GM12801 (cell line): ENCODE data around the gene PHACTR1.

Experiments used
- CTCF ChIP-seq: IDR thresholded peaks from one replicate; pipeline ENCODE4 v1.5.1; 2011; ENCODE audit warnings: control low read depth; ENCODE audit not compliant: insufficient read length; ENCODE audit errors: extremely low read depth

The PHACTR1 gene

GRCh38 chr6:12716298-12716916 is at the start of gene PHACTR1:
Gene PHACTR1 (plus strand): TSS chr6:12716767.
- TF ChIP-seq CTCF: no peak

- TF ChIP-seq CTCF: no peak
Observed at GRCh38 chr6:12666886-12667285, 49.7 kb upstream of the PHACTR1 start.

GRCh38 chr6:12675931-12676330 is 40.6 kb upstream of the PHACTR1 start:
- TF ChIP-seq CTCF: no peak

- TF ChIP-seq CTCF: no peak
Observed at GRCh38 chr6:12679341-12679740, 37.2 kb upstream of the PHACTR1 start.

GRCh38 chr6:12693122-12693521 is 23.4 kb upstream of the PHACTR1 start:
- TF ChIP-seq CTCF: no peak

GRCh38 chr6:12698298-12698697 is 18.3 kb upstream of the PHACTR1 start:
- no peak for TF ChIP-seq CTCF

- no peak for TF ChIP-seq CTCF
Observed at GRCh38 chr6:12704946-12705345, 11.6 kb upstream of the PHACTR1 start.
